ENCODE results near the gene TCP11.

TCP11 gene

GRCh38 chr6:35083507-35083906, 57.6 kb downstream of the TCP11 start:
- DNase-seq (ENCODE audit: insufficient read length, low spot score) (no peak), FAIRE-seq (no peak)

GRCh38 chr6:35082733-35083403, 58.3 kb downstream of the TCP11 start:
- FAIRE-seq (no peak), DNase-seq (ENCODE audit: insufficient read length, low spot score) (no peak)

GRCh38 chr6:35082046-35082732, 59.0 kb downstream of the TCP11 start:
- DNase-seq (ENCODE audit: insufficient read length, low spot score) (no peak), FAIRE-seq (no peak)

GRCh38 chr6:35081426-35081851, 59.7 kb downstream of the TCP11 start:
- FAIRE-seq (no peak), DNase-seq (ENCODE audit: insufficient read length, low spot score) (no peak)

GRCh38 chr6:35080821-35081425, 60.2 kb downstream of the TCP11 start:
- DNase-seq (ENCODE audit: insufficient read length, low spot score) (no peak), FAIRE-seq (no peak)

- FAIRE-seq = no peak
- DNase-seq (ENCODE audit: insufficient read length, low spot score) = no peak
Measured at GRCh38 chr6:35080016-35080680, 61.0 kb downstream of the TCP11 start.

GRCh38 chr6:35079311-35080000, 61.7 kb downstream of the TCP11 start:
- no peak for FAIRE-seq
- DNase-seq (ENCODE audit: insufficient read length, low spot score) = no peak

GRCh38 chr6:35078896-35079295, 62.2 kb downstream of the TCP11 start:
- FAIRE-seq = no peak

GRCh38 chr6:35078226-35078850, 62.8 kb downstream of the TCP11 start:
- FAIRE-seq = no peak

More at GRCh38 chr6:35078896-35079295, 62.2 kb downstream of the TCP11 start:
- DNase-seq (ENCODE audit: insufficient read length, low spot score) = no peak

GRCh38 chr6:35077713-35078105, 63.4 kb downstream of the TCP11 start:
- DNase-seq (ENCODE audit: insufficient read length, low spot score) (no peak), FAIRE-seq (no peak)

More at GRCh38 chr6:35078226-35078850, 62.8 kb downstream of the TCP11 start:
- DNase-seq (ENCODE audit: insufficient read length, low spot score) = no peak

GRCh38 chr6:35076997-35077712, 64.0 kb downstream of the TCP11 start:
- DNase-seq (ENCODE audit: insufficient read length, low spot score) (no peak), FAIRE-seq (no peak)

GRCh38 chr6:35073766-35074471, 67.2 kb downstream of the TCP11 start:
- DNase-seq (ENCODE audit: insufficient read length, low spot score) (no peak), FAIRE-seq (no peak)

- DNase-seq (ENCODE audit: insufficient read length, low spot score) (no peak), FAIRE-seq (no peak)
Measured at GRCh38 chr6:35073211-35073610, 67.9 kb downstream of the TCP11 start.

GRCh38 chr6:35072698-35073055, 68.5 kb downstream of the TCP11 start:
- FAIRE-seq (no peak), DNase-seq (ENCODE audit: insufficient read length, low spot score) (no peak)

- FAIRE-seq (no peak), DNase-seq (ENCODE audit: insufficient read length, low spot score) (no peak)
Measured at GRCh38 chr6:35072051-35072697, 69.0 kb downstream of the TCP11 start.

GRCh38 chr6:35071347-35071994, 69.7 kb downstream of the TCP11 start:
- FAIRE-seq = no peak
- DNase-seq (ENCODE audit: insufficient read length, low spot score) = no peak

- FAIRE-seq (no peak), DNase-seq (ENCODE audit: insufficient read length, low spot score) (no peak)
Measured at GRCh38 chr6:35070111-35070510, 71.0 kb downstream of the TCP11 start.

GRCh38 chr6:35069262-35069661, 71.9 kb downstream of the TCP11 start:
- FAIRE-seq (no peak), DNase-seq (ENCODE audit: insufficient read length, low spot score) (no peak)

Data from GM19239 (cell line).